NT2/D1 (cell line): ENCODE results near the gene CLCN6.

Experiments
- DNase-seq: peaks from one replicate; pipeline ENCODE4 v3.0.0-alpha.2; 2011; ENCODE audit warnings: low read depth, low spot score
- H3K27me3 ChIP-seq: 2 replicates; pipeline ENCODE4 v1.6.0; 2011; ENCODE audit warnings: mild to moderate bottlenecking; ENCODE audit not compliant: insufficient read length, insufficient read depth
- H3K36me3 ChIP-seq: 2 replicates; pipeline ENCODE4 v1.6.1; 2011; ENCODE audit warnings: mild to moderate bottlenecking, low read length, mixed read lengths; ENCODE audit not compliant: insufficient read depth, insufficient read length
- H3K4me1 ChIP-seq: 2 replicates; pipeline ENCODE4 v1.5.1; 2011; ENCODE audit not compliant: insufficient read depth, insufficient read length
- H3K4me3 ChIP-seq: 2 replicates; pipeline ENCODE4 v1.5.1; 2011; ENCODE audit warnings: low read depth; ENCODE audit not compliant: insufficient read length
- H3K9ac ChIP-seq: 2 replicates; pipeline ENCODE4 v1.6.0; 2011; ENCODE audit warnings: low read depth; ENCODE audit not compliant: insufficient read length
- H3K9me3 ChIP-seq: 2 replicates; pipeline ENCODE4 v1.5.1; 2011; ENCODE audit warnings: mild to moderate bottlenecking, low read length; ENCODE audit not compliant: insufficient read depth
- SUZ12 ChIP-seq: IDR thresholded peaks from 2 replicates; pipeline ENCODE4 v1.6.1; 2011; ENCODE audit not compliant: insufficient read length, insufficient read depth; ENCODE audit errors: extremely low read depth
- YY1 ChIP-seq: IDR thresholded peaks from 2 replicates; pipeline ENCODE4 v1.6.1; 2011; ENCODE audit not compliant: insufficient read length, insufficient read depth
- ZNF274 ChIP-seq: IDR thresholded peaks from 2 replicates; pipeline ENCODE4 v1.6.1; 2011; ENCODE audit warnings: mild to moderate bottlenecking, low read depth, low read length

The CLCN6 gene

GRCh38 chr1:11772458-11772857 is 33.5 kb upstream of the CLCN6 start:
- Histone ChIP-seq H3K9me3 (no peaks in the 10 kb centered on the region), H3K36me3 (no peaks in the 10 kb centered on the region), H3K4me3 (no peak overlapping the region), H3K4me1 (peaks cover 9% of the 10 kb centered on the region), H3K27me3 (no peaks in the 10 kb centered on the region), H3K9ac (no peak overlapping the region)
- no peak for DNase-seq
- TF ChIP-seq SUZ12 (no peak), ZNF274 (no peak), YY1 (no peak)

GRCh38 chr1:11774753-11775152 is 31.2 kb upstream of the CLCN6 start:
- no peak overlapping the region for H3K9ac ChIP-seq
- no peaks in the 10 kb centered on the region for H3K36me3 ChIP-seq
- peaks cover 6% of the 10 kb centered on the region for H3K4me1 ChIP-seq
- DNase-seq: no peak
- no peaks in the 10 kb centered on the region for H3K27me3 ChIP-seq
- TF ChIP-seq ZNF274 (no peak), YY1 (no peak), SUZ12 (no peak)
- no peaks in the 10 kb centered on the region for H3K9me3 ChIP-seq
- H3K4me3 ChIP-seq: no peak overlapping the region

GRCh38 chr1:11777658-11778322 is 28.2 kb upstream of the CLCN6 start:
- Histone ChIP-seq H3K36me3 (no peaks in the 10 kb centered on the region), H3K9me3 (no peaks in the 10 kb centered on the region), H3K9ac (no peak overlapping the region), H3K4me1 (peaks cover 3% of the 10 kb centered on the region), H3K4me3 (no peak overlapping the region), H3K27me3 (no peaks in the 10 kb centered on the region)
- TF ChIP-seq SUZ12: no peak
- no peak for TF ChIP-seq YY1
- no peak for TF ChIP-seq ZNF274
- DNase-seq: no peak

- Histone ChIP-seq H3K27me3 (no peaks in the 10 kb centered on the region), H3K4me1 (peaks cover 3% of the 10 kb centered on the region), H3K36me3 (no peaks in the 10 kb centered on the region), H3K9ac (no peak overlapping the region), H3K9me3 (no peaks in the 10 kb centered on the region), H3K4me3 (no peak overlapping the region)
- no peak for TF ChIP-seq YY1
- no peak for TF ChIP-seq SUZ12
- no peak for TF ChIP-seq ZNF274
- no peak for DNase-seq
Observed at GRCh38 chr1:11778336-11778735, 27.7 kb upstream of the CLCN6 start.

GRCh38 chr1:11778844-11779623 is 27.0 kb upstream of the CLCN6 start:
- no peak overlapping the region for H3K9ac ChIP-seq
- peaks cover 3% of the 10 kb centered on the region for H3K4me1 ChIP-seq
- H3K4me3 ChIP-seq: no peak overlapping the region
- H3K27me3 ChIP-seq: no peaks in the 10 kb centered on the region
- TF ChIP-seq YY1 (no peak), SUZ12 (no peak), ZNF274 (no peak)
- H3K9me3 ChIP-seq: no peaks in the 10 kb centered on the region
- no peak for DNase-seq
- H3K36me3 ChIP-seq: no peaks in the 10 kb centered on the region

GRCh38 chr1:11779715-11780379 is 26.1 kb upstream of the CLCN6 start:
- DNase-seq: no peak
- H3K4me1 ChIP-seq: peaks cover 11% of the 10 kb centered on the region
- H3K9me3 ChIP-seq: no peaks in the 10 kb centered on the region
- H3K27me3 ChIP-seq: no peaks in the 10 kb centered on the region
- TF ChIP-seq YY1 (no peak), ZNF274 (no peak), SUZ12 (no peak)
- no peak overlapping the region for H3K4me3 ChIP-seq
- H3K36me3 ChIP-seq: no peaks in the 10 kb centered on the region
- H3K9ac ChIP-seq: no peak overlapping the region

GRCh38 chr1:11780380-11781147 is 25.4 kb upstream of the CLCN6 start:
- no peak overlapping the region for H3K4me3 ChIP-seq
- TF ChIP-seq ZNF274 (no peak), YY1 (no peak), SUZ12 (no peak)

More at GRCh38 chr1:11780380-11781147, 25.4 kb upstream of the CLCN6 start:
- Histone ChIP-seq H3K9me3 (no peaks in the 10 kb centered on the region), H3K4me1 (peaks cover 10% of the 10 kb centered on the region), H3K9ac (no peak overlapping the region), H3K36me3 (no peaks in the 10 kb centered on the region), H3K27me3 (no peaks in the 10 kb centered on the region)
- DNase-seq: no peak
